Measurements from ENCODE around the gene NTMT2. TPM values are rescaled to one million over a fixed set of nuclear protein-coding genes. Genes with fewer than 3 reads are reported as not detected.

Gene NTMT2
- total RNA-seq, 1 donor from 2014 or later = not detected

- H3K4me1 Mint-ChIP-seq (ENCODE audit: low read depth) = peaks cover 3% of the 10 kb centered on the region
- DNase-seq (ENCODE audit: low spot score, unreplicated experiment) = no peak
Measured at GRCh38 chr1:170204121-170204520, 58.4 kb downstream of the NTMT2 start.

GRCh38 chr1:170205301-170205700, 59.5 kb downstream of the NTMT2 start:
- DNase-seq (ENCODE audit: low spot score, unreplicated experiment) = no peak
- no peaks in the 10 kb centered on the region for H3K36me3 Mint-ChIP-seq (ENCODE audit: insufficient read depth)
- no peak for TF ChIP-seq CTCF (IDR thresholded peaks at IDR 0.05; ENCODE audit: unreplicated experiment)
- H3K4me1 Mint-ChIP-seq (ENCODE audit: low read depth) = peaks cover 5% of the 10 kb centered on the region
- H3K4me3 Mint-ChIP-seq (ENCODE audit: low read depth) = no peak overlapping the region
- H3K9me3 Mint-ChIP-seq (ENCODE audit: low read depth) = peaks cover 7% of the 10 kb centered on the region
- H3K27me3 Mint-ChIP-seq = no peaks in the 10 kb centered on the region
- no peak overlapping the region for H3K27ac Mint-ChIP-seq

More at GRCh38 chr1:170204121-170204520, 58.4 kb downstream of the NTMT2 start:
- no peaks in the 10 kb centered on the region for H3K36me3 Mint-ChIP-seq (ENCODE audit: insufficient read depth)
- no peak for TF ChIP-seq CTCF (IDR thresholded peaks at IDR 0.05; ENCODE audit: unreplicated experiment)
- peaks cover 7% of the 10 kb centered on the region for H3K9me3 Mint-ChIP-seq (ENCODE audit: low read depth)
- H3K27me3 Mint-ChIP-seq = no peaks in the 10 kb centered on the region
- H3K4me3 Mint-ChIP-seq (ENCODE audit: low read depth) = no peak overlapping the region
- H3K27ac Mint-ChIP-seq = no peak overlapping the region

- H3K36me3 Mint-ChIP-seq (ENCODE audit: insufficient read depth) = no peaks in the 10 kb centered on the region
- H3K27ac Mint-ChIP-seq = no peak overlapping the region
- H3K9me3 Mint-ChIP-seq (ENCODE audit: low read depth) = peaks cover 7% of the 10 kb centered on the region
- H3K4me1 Mint-ChIP-seq (ENCODE audit: low read depth) = peaks cover 2% of the 10 kb centered on the region
- DNase-seq (ENCODE audit: low spot score, unreplicated experiment) = no peak
- H3K27me3 Mint-ChIP-seq = no peaks in the 10 kb centered on the region
- TF ChIP-seq CTCF (IDR thresholded peaks at IDR 0.05; ENCODE audit: unreplicated experiment) = no peak
- H3K4me3 Mint-ChIP-seq (ENCODE audit: low read depth) = no peak overlapping the region
Measured at GRCh38 chr1:170209125-170209524, 63.4 kb downstream of the NTMT2 start.

GRCh38 chr1:170210142-170210541, 64.4 kb downstream of the NTMT2 start:
- no peak overlapping the region for H3K27ac Mint-ChIP-seq
- no peak for TF ChIP-seq CTCF (IDR thresholded peaks at IDR 0.05; ENCODE audit: unreplicated experiment)
- no peaks in the 10 kb centered on the region for H3K36me3 Mint-ChIP-seq (ENCODE audit: insufficient read depth)
- peaks cover 2% of the 10 kb centered on the region for H3K4me1 Mint-ChIP-seq (ENCODE audit: low read depth)
- no peak overlapping the region for H3K4me3 Mint-ChIP-seq (ENCODE audit: low read depth)
- peaks cover 7% of the 10 kb centered on the region for H3K9me3 Mint-ChIP-seq (ENCODE audit: low read depth)
- H3K27me3 Mint-ChIP-seq = no peaks in the 10 kb centered on the region
- no peak for DNase-seq (ENCODE audit: low spot score, unreplicated experiment)

GRCh38 chr1:170213596-170213995, 67.8 kb downstream of the NTMT2 start:
- TF ChIP-seq CTCF (IDR thresholded peaks at IDR 0.05; ENCODE audit: unreplicated experiment) = no peak
- no peak for DNase-seq (ENCODE audit: low spot score, unreplicated experiment)
- H3K27ac Mint-ChIP-seq = no peak overlapping the region
- H3K9me3 Mint-ChIP-seq (ENCODE audit: low read depth) = no peaks in the 10 kb centered on the region
- H3K4me1 Mint-ChIP-seq (ENCODE audit: low read depth) = peaks cover 2% of the 10 kb centered on the region
- H3K27me3 Mint-ChIP-seq = no peaks in the 10 kb centered on the region
- no peak overlapping the region for H3K4me3 Mint-ChIP-seq (ENCODE audit: low read depth)
- no peaks in the 10 kb centered on the region for H3K36me3 Mint-ChIP-seq (ENCODE audit: insufficient read depth)

All from progenitor cell of endocrine pancreas (in vitro differentiated cells).